CD14-positive monocyte (primary cell): Measurements from ENCODE around the gene GREM2. TPM values are rescaled to one million over a fixed set of nuclear protein-coding genes. Genes with fewer than 3 reads are reported as not detected.

Experiments used
- DNase-seq, 3 donors: peaks; one replicate each; pipeline ENCODE4 v3.0.0-alpha.2; 2011 to 2022
- H2AFZ ChIP-seq: 2 replicates; pipeline ENCODE4 v1.6.0; 2012; ENCODE audit warnings: mild to moderate bottlenecking, low read depth, low read length, inconsistent platforms; ENCODE audit not compliant: insufficient read depth, poor library complexity, severe bottlenecking
- H3K27ac ChIP-seq, 2 donors: 1 replicate in 1 of 2; 2 replicates in 1 of 2; pipeline ENCODE4 v1.5.1; 2012 to 2013; ENCODE audit warnings: low read length in 2 of 2, control low read depth in 1 of 2, inconsistent platforms in 1 of 2, low read depth in 1 of 2, mild to moderate bottlenecking in 1 of 2
- H3K27me3 ChIP-seq, 2 donors: one replicate each; pipeline versions ENCODE4 v1.6.0 to v1.6.1; 2011 to 2013; ENCODE audit warnings: low read length in 2 of 2; ENCODE audit not compliant: control insufficient read depth in 2 of 2, insufficient read depth in 2 of 2
- H3K36me3 ChIP-seq, 2 donors: replicated peaks in 1 of 2; 1 replicate in 1 of 2; 2 replicates in 1 of 2; pipeline versions ENCODE4 v1.5.1 to v1.6.1; 2012 to 2013; ENCODE audit warnings: low read length in 2 of 2, control low read depth in 1 of 2, inconsistent platforms in 1 of 2, mild to moderate bottlenecking in 1 of 2; ENCODE audit not compliant: insufficient read depth in 2 of 2, control insufficient read depth in 1 of 2
- H3K4me1 ChIP-seq, 2 donors: 1 replicate in 1 of 2; 2 replicates in 1 of 2; pipeline versions ENCODE4 v1.5.1 to v1.6.1; 2012 to 2013; ENCODE audit warnings: low read length in 2 of 2, control low read depth in 1 of 2, inconsistent platforms in 1 of 2, mild to moderate bottlenecking in 1 of 2, moderate library complexity in 1 of 2; ENCODE audit not compliant: insufficient read depth in 2 of 2, control insufficient read depth in 1 of 2
- H3K4me2 ChIP-seq: replicated peaks from 2 replicates; pipeline ENCODE3; 2012; ENCODE audit warnings: low read length, moderate library complexity, mild to moderate bottlenecking; ENCODE audit not compliant: poor library complexity, severe bottlenecking; ENCODE audit errors: extremely low read depth
- H3K4me3 ChIP-seq, 3 experiments: fragments of 200-600 bp in 1 of 3; sonication (generic) in 1 of 3; replicated peaks in 1 of 3; 1 replicate in 2 of 3; 2 replicates in 1 of 3; pipeline ENCODE4 v1.5.1; 2011 to 2013; ENCODE audit warnings: low read length in 3 of 3, mild to moderate bottlenecking in 3 of 3, control low read depth in 2 of 3, low read depth in 2 of 3, inconsistent platforms in 1 of 3, moderate library complexity in 1 of 3
- H3K79me2 ChIP-seq: 2 replicates; pipeline ENCODE4 v1.6.0; 2012; ENCODE audit warnings: mild to moderate bottlenecking, control low read depth, inconsistent platforms, low read length, moderate library complexity; ENCODE audit not compliant: insufficient read depth
- H3K9ac ChIP-seq: 2 replicates; pipeline ENCODE4 v1.6.0; 2017; ENCODE audit warnings: low read length, mild to moderate bottlenecking; ENCODE audit not compliant: insufficient read depth, poor library complexity, severe bottlenecking
- H3K9me3 ChIP-seq, 2 donors: replicated peaks in 1 of 2; 1 replicate in 1 of 2; 2 replicates in 1 of 2; pipeline versions ENCODE4 v1.5.1 to v1.6.1; 2012 to 2013; ENCODE audit warnings: low read length in 2 of 2, control low read depth in 1 of 2; ENCODE audit not compliant: control insufficient read depth in 1 of 2, insufficient read depth in 1 of 2
- H4K20me1 ChIP-seq: 2 replicates; pipeline ENCODE4 v1.6.0; 2012; ENCODE audit warnings: mild to moderate bottlenecking, low read length, control low read depth, moderate library complexity; ENCODE audit not compliant: insufficient read depth
- H3K27ac Mint-ChIP-seq, 7 donors: one replicate each; pipeline ENCODE4 v1.8.0; 2020; ENCODE audit warnings: mild to moderate bottlenecking in 7 of 7, mixed read lengths in 7 of 7, moderate library complexity in 6 of 7, inconsistent platforms in 2 of 7
- H3K27me3 Mint-ChIP-seq, 3 donors: one replicate each; pipeline ENCODE4 v1.8.0; 2021 to 2022; ENCODE audit warnings: low read depth in 3 of 3, mild to moderate bottlenecking in 3 of 3, mixed read lengths in 3 of 3, moderate library complexity in 3 of 3, inconsistent platforms in 1 of 3
- H3K36me3 Mint-ChIP-seq, 2 donors: one replicate each; pipeline ENCODE4 v1.8.0; 2020; ENCODE audit warnings: mixed read lengths in 2 of 2, inconsistent platforms in 1 of 2, mild to moderate bottlenecking in 1 of 2
- H3K4me1 Mint-ChIP-seq: one replicate; pipeline ENCODE4 v1.8.0; 2020; ENCODE audit warnings: mild to moderate bottlenecking, mixed read lengths
- H3K4me3 Mint-ChIP-seq, 2 donors: one replicate each; pipeline ENCODE4 v1.8.0; 2020; ENCODE audit warnings: mild to moderate bottlenecking in 2 of 2, mixed read lengths in 2 of 2, moderate library complexity in 1 of 2
- H3K9me3 Mint-ChIP-seq, 7 donors: one replicate each; pipeline ENCODE4 v1.8.0; 2020 to 2022; ENCODE audit warnings: mixed read lengths in 7 of 7, mild to moderate bottlenecking in 6 of 7, moderate library complexity in 6 of 7, inconsistent platforms in 2 of 7
- WGBS: methylation state at CpG from one replicate; pipeline ENCODE4 v1.1.5; 2013; ENCODE audit warnings: missing lambda C conversion rate; ENCODE audit not compliant: insufficient coverage; 5-methylcytosine and 5-hydroxymethylcytosine counted together
- intact Hi-C, 2 donors: fragments of 100-400 bp; cut with micrococcal nuclease; formaldehyde crosslinking; loops; one replicate each; pipeline versions ENCODE4 v1.15.0 to v1.15.1; 2023
- polyA plus RNA-seq, 3 donors: library from polyadenylated mRNA; depleted of rRNA in 1 of 3; unstranded in 2 of 3; stranded (reverse) in 1 of 3; fragments of 300-500 nt in 2 of 3; fragments of >200 nt in 1 of 3; fragmentation: Illumina TruSeq in 2 of 3; gene quantifications; 1 replicate in 2 of 3; 2 replicates in 1 of 3; pipeline ENCODE4 v1.2.3, GENCODE V29; 2012 to 2021
- TF ChIP-seq, protein P1 (sequence below): fragments of 200-600 bp; IDR thresholded peaks from one replicate; pipeline ENCODE4 v1.8.0; 2022; ENCODE audit warnings: antibody characterized with exemption, mild to moderate bottlenecking

GREM2 gene
- polyA plus RNA-seq, 3 donors = not detected

GRCh38 chr1:240496356-240496755 lies 115.6 kb downstream of the GREM2 start:
- Mint-ChIP-seq H3K4me1 (no peaks in the 10 kb centered on the region), H3K4me3 (no peak overlapping the region)
- 88% methylated on average over 2 of the region's 7 CpGs for WGBS

GRCh38 chr1:240495601-240496000 lies 116.4 kb downstream of the GREM2 start:
- Histone ChIP-seq H3K27ac (no peak overlapping the region), H3K27me3 (no peaks in the 10 kb centered on the region), H3K9ac (no peak overlapping the region), H3K9me3 (peaks cover 7 to 16% of the 10 kb centered on the region in 2 donors), H3K4me3 (no peak overlapping the region), H2AFZ (no peak overlapping the region), H3K36me3 (no peaks in the 10 kb centered on the region), H3K4me1 (no peaks in the 10 kb centered on the region), H3K4me2 (no peak overlapping the region), H4K20me1 (no peaks in the 10 kb centered on the region), H3K79me2 (no peaks in the 10 kb centered on the region)
- no peaks in the 10 kb centered on the region for H3K4me1 Mint-ChIP-seq
- H3K9me3 Mint-ChIP-seq = peaks cover 2 to 36% (median 16%) of the 10 kb centered on the region in 7 donors
- peaks cover 6 to 12% (median 10%) of the 10 kb centered on the region in 3 donors for H3K27me3 Mint-ChIP-seq
- H3K4me3 Mint-ChIP-seq = no peak overlapping the region
- no peaks in the 10 kb centered on the region for H3K36me3 Mint-ChIP-seq
- TF ChIP-seq, protein P1, sequence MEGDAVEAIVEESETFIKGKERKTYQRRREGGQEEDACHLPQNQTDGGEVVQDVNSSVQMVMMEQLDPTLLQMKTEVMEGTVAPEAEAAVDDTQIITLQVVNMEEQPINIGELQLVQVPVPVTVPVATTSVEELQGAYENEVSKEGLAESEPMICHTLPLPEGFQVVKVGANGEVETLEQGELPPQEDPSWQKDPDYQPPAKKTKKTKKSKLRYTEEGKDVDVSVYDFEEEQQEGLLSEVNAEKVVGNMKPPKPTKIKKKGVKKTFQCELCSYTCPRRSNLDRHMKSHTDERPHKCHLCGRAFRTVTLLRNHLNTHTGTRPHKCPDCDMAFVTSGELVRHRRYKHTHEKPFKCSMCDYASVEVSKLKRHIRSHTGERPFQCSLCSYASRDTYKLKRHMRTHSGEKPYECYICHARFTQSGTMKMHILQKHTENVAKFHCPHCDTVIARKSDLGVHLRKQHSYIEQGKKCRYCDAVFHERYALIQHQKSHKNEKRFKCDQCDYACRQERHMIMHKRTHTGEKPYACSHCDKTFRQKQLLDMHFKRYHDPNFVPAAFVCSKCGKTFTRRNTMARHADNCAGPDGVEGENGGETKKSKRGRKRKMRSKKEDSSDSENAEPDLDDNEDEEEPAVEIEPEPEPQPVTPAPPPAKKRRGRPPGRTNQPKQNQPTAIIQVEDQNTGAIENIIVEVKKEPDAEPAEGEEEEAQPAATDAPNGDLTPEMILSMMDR = no peak
- intact Hi-C loops = no loop called here
- DNase-seq = no peak
- H3K27ac Mint-ChIP-seq = no peak overlapping the region
- WGBS = no CpG with 5 or more reads among the region's 4 CpGs

More at GRCh38 chr1:240496356-240496755, 115.6 kb downstream of the GREM2 start:
- intact Hi-C loops = no loop called here
- Histone ChIP-seq H3K27me3 (no peaks in the 10 kb centered on the region), H3K9me3 (peaks cover 7 to 16% of the 10 kb centered on the region in 2 donors), H3K4me3 (no peak overlapping the region), H3K4me2 (no peak overlapping the region), H3K4me1 (no peaks in the 10 kb centered on the region), H3K9ac (no peak overlapping the region), H3K36me3 (no peaks in the 10 kb centered on the region), H3K79me2 (no peaks in the 10 kb centered on the region), H2AFZ (no peak overlapping the region), H3K27ac (no peak overlapping the region), H4K20me1 (no peaks in the 10 kb centered on the region)
- TF ChIP-seq, protein P1 = no peak
- peaks cover 2 to 32% (median 12%) of the 10 kb centered on the region in 7 donors for H3K9me3 Mint-ChIP-seq
- no peak for DNase-seq
- peaks cover 6 to 12% (median 10%) of the 10 kb centered on the region in 3 donors for H3K27me3 Mint-ChIP-seq
- no peak overlapping the region for H3K27ac Mint-ChIP-seq
- H3K36me3 Mint-ChIP-seq = no peaks in the 10 kb centered on the region
